Muscle layer of colon (tissue), 2 donors: ENCODE measurements around the gene MRPS27.

ENCODE experiments used
- H3K27ac ChIP-seq: one replicate; pipeline ENCODE4 v1.7.0; 2013; ENCODE audit warnings: low read depth, mild to moderate bottlenecking, low read length, moderate library complexity
- H3K27me3 ChIP-seq, 2 donors: one replicate each; pipeline ENCODE4 v1.7.0; 2013; ENCODE audit warnings: low read length in 2 of 2, mild to moderate bottlenecking in 2 of 2; ENCODE audit not compliant: insufficient read depth in 2 of 2, control insufficient read depth in 1 of 2
- H3K36me3 ChIP-seq: one replicate; pipeline ENCODE4 v1.7.0; 2013; ENCODE audit warnings: mild to moderate bottlenecking, low read length; ENCODE audit not compliant: insufficient read depth
- H3K4me1 ChIP-seq: one replicate; pipeline ENCODE4 v1.7.0; 2013; ENCODE audit warnings: mild to moderate bottlenecking, low read length; ENCODE audit not compliant: insufficient read depth
- H3K4me3 ChIP-seq, 2 donors: one replicate each; pipeline ENCODE4 v1.7.0; 2013; ENCODE audit warnings: low read length in 2 of 2, low read depth in 1 of 2, mild to moderate bottlenecking in 1 of 2, moderate library complexity in 1 of 2
- H3K9ac ChIP-seq: one replicate; pipeline ENCODE4 v1.7.0; 2013; ENCODE audit warnings: low read length
- H3K9me3 ChIP-seq: one replicate; pipeline ENCODE4 v1.7.0; 2013; ENCODE audit warnings: mild to moderate bottlenecking, low read length
- donor health status: abdominal sarcoma.
- donor health status: Adenocarcinoma of cecum.

Gene MRPS27

GRCh38 chr5:72272398-72272797, 47.6 kb downstream of the MRPS27 start:
- H3K9ac ChIP-seq, result no peak overlapping the region
- H3K27me3 ChIP-seq, result no peaks in the 10 kb centered on the region
- peaks cover 14% of the 10 kb centered on the region for H3K4me1 ChIP-seq
- no peaks in the 10 kb centered on the region for H3K36me3 ChIP-seq
- H3K27ac ChIP-seq, result no peak overlapping the region
- no peaks in the 10 kb centered on the region for H3K9me3 ChIP-seq
- no peak overlapping the region for H3K4me3 ChIP-seq

- Histone ChIP-seq H3K36me3 (no peaks in the 10 kb centered on the region), H3K4me1 (peaks cover 14% of the 10 kb centered on the region), H3K9me3 (no peaks in the 10 kb centered on the region), H3K4me3 (no peak overlapping the region), H3K9ac (no peak overlapping the region), H3K27ac (no peak overlapping the region), H3K27me3 (no peaks in the 10 kb centered on the region)
These were observed 48.3 kb downstream of the MRPS27 start for GRCh38 chr5:72271702-72272101.

- peaks cover 22% of the 10 kb centered on the region for H3K4me1 ChIP-seq
- H3K27me3 ChIP-seq, result no peaks in the 10 kb centered on the region
- no peak overlapping the region for H3K27ac ChIP-seq
- no peak overlapping the region for H3K4me3 ChIP-seq
- no peaks in the 10 kb centered on the region for H3K9me3 ChIP-seq
- no peak overlapping the region for H3K9ac ChIP-seq
- no peaks in the 10 kb centered on the region for H3K36me3 ChIP-seq
These were observed 50.0 kb downstream of the MRPS27 start for GRCh38 chr5:72270037-72270436.

- H3K4me3 ChIP-seq, result no peak overlapping the region
- no peaks in the 10 kb centered on the region for H3K36me3 ChIP-seq
- no peaks in the 10 kb centered on the region for H3K27me3 ChIP-seq
- no peak overlapping the region for H3K27ac ChIP-seq
- H3K9ac ChIP-seq, result no peak overlapping the region
- peaks cover 29% of the 10 kb centered on the region for H3K4me1 ChIP-seq
- no peaks in the 10 kb centered on the region for H3K9me3 ChIP-seq
These were observed 50.6 kb downstream of the MRPS27 start for GRCh38 chr5:72269411-72269780.

- Histone ChIP-seq H3K27me3 (no peaks in the 10 kb centered on the region), H3K4me3 (no peak overlapping the region), H3K27ac (no peak overlapping the region)
These were observed 51.2 kb downstream of the MRPS27 start for GRCh38 chr5:72268753-72269410.

GRCh38 chr5:72268260-72268659, 51.8 kb downstream of the MRPS27 start:
- peaks cover 29% of the 10 kb centered on the region for H3K4me1 ChIP-seq
- H3K9me3 ChIP-seq, result no peaks in the 10 kb centered on the region
- H3K4me3 ChIP-seq, result no peak overlapping the region
- no peaks in the 10 kb centered on the region for H3K36me3 ChIP-seq
- no peak overlapping the region for H3K27ac ChIP-seq
- no peak overlapping the region for H3K9ac ChIP-seq
- no peaks in the 10 kb centered on the region for H3K27me3 ChIP-seq

More at GRCh38 chr5:72268753-72269410, 51.2 kb downstream of the MRPS27 start:
- Histone ChIP-seq H3K4me1 (peaks cover 29% of the 10 kb centered on the region), H3K9ac (no peak overlapping the region), H3K9me3 (no peaks in the 10 kb centered on the region), H3K36me3 (no peaks in the 10 kb centered on the region)

- Histone ChIP-seq H3K4me3 (no peak overlapping the region), H3K36me3 (no peaks in the 10 kb centered on the region), H3K9me3 (no peaks in the 10 kb centered on the region), H3K27me3 (no peaks in the 10 kb centered on the region), H3K9ac (no peak overlapping the region), H3K4me1 (peaks cover 29% of the 10 kb centered on the region), H3K27ac (no peak overlapping the region)
These were observed 52.4 kb downstream of the MRPS27 start for GRCh38 chr5:72267685-72268084.

- Histone ChIP-seq H3K4me1 (peaks cover 28% of the 10 kb centered on the region), H3K27me3 (no peaks in the 10 kb centered on the region), H3K4me3 (no peak overlapping the region), H3K27ac (no peak overlapping the region), H3K9me3 (no peaks in the 10 kb centered on the region), H3K9ac (no peak overlapping the region), H3K36me3 (no peaks in the 10 kb centered on the region)
These were observed 53.2 kb downstream of the MRPS27 start for GRCh38 chr5:72266862-72267261.

- Histone ChIP-seq H3K9ac (no peak overlapping the region), H3K9me3 (no peaks in the 10 kb centered on the region), H3K4me3 (no peak overlapping the region), H3K4me1 (peaks cover 24% of the 10 kb centered on the region), H3K27ac (peak overlapping the region; percentile 16), H3K36me3 (no peaks in the 10 kb centered on the region), H3K27me3 (no peaks in the 10 kb centered on the region)
These were observed 54.8 kb downstream of the MRPS27 start for GRCh38 chr5:72265032-72265877.

- Histone ChIP-seq H3K4me3 (no peak overlapping the region), H3K27me3 (no peaks in the 10 kb centered on the region), H3K27ac (no peak overlapping the region), H3K36me3 (no peaks in the 10 kb centered on the region), H3K4me1 (peaks cover 10% of the 10 kb centered on the region), H3K9me3 (no peaks in the 10 kb centered on the region), H3K9ac (no peak overlapping the region)
These were observed 63.5 kb downstream of the MRPS27 start for GRCh38 chr5:72256536-72256935.

- Histone ChIP-seq H3K9ac (no peak overlapping the region), H3K4me1 (peaks cover 10% of the 10 kb centered on the region), H3K27me3 (no peaks in the 10 kb centered on the region), H3K4me3 (no peak overlapping the region), H3K36me3 (no peaks in the 10 kb centered on the region), H3K9me3 (no peaks in the 10 kb centered on the region), H3K27ac (no peak overlapping the region)
These were observed 64.4 kb downstream of the MRPS27 start for GRCh38 chr5:72255670-72256069.
